Subcutaneous abdominal adipose tissue (tissue), 5 donors: ENCODE measurements around the gene RAP2B.
"Not testable (repeated sequence)": the region's sequence is repeated elsewhere in the genome, so short reads cannot be mapped to it uniquely, and the experiment has no call there.

ENCODE experiments used
- H3K27ac ChIP-seq: one replicate; pipeline ENCODE4 v1.7.0; 2013; ENCODE audit warnings: low read depth, mild to moderate bottlenecking, inconsistent platforms, low read length, moderate library complexity
- H3K27me3 ChIP-seq, 5 donors: one replicate each; pipeline ENCODE4 v1.7.0; 2013; ENCODE audit warnings: low read length in 5 of 5, inconsistent platforms in 1 of 5; ENCODE audit not compliant: control insufficient read depth in 5 of 5, insufficient read depth in 4 of 5
- H3K36me3 ChIP-seq, 5 donors: one replicate each; pipeline ENCODE4 v1.7.0; 2013; ENCODE audit warnings: low read length in 5 of 5; ENCODE audit not compliant: control insufficient read depth in 5 of 5, insufficient read depth in 5 of 5
- H3K4me1 ChIP-seq, 5 donors: one replicate each; pipeline ENCODE4 v1.7.0; 2013; ENCODE audit warnings: low read length in 5 of 5, mild to moderate bottlenecking in 3 of 5, moderate library complexity in 1 of 5; ENCODE audit not compliant: control insufficient read depth in 5 of 5, insufficient read depth in 5 of 5
- H3K4me3 ChIP-seq, 5 donors: one replicate each; pipeline ENCODE4 v1.7.0; 2013; ENCODE audit warnings: low read length in 5 of 5, low read depth in 1 of 5
- H3K9ac ChIP-seq, 5 donors: one replicate each; pipeline ENCODE4 v1.7.0; 2013; ENCODE audit warnings: low read length in 5 of 5, mild to moderate bottlenecking in 4 of 5, moderate library complexity in 3 of 5
- H3K9me3 ChIP-seq, 5 donors: one replicate each; pipeline ENCODE4 v1.7.0; 2013; ENCODE audit warnings: low read length in 5 of 5; ENCODE audit not compliant: control insufficient read depth in 5 of 5
- donor health status: healthy.
- donor health status: healthy.
- donor health status: healthy.
- donor health status: healthy.
- donor health status: healthy.

RAP2B gene

GRCh38 chr3:153161714-153162512, at the start of gene RAP2B:
RAP2B (plus strand) TSS chr3:153162226; CDS start chr3:153162694, 468 bp downstream.
- Histone ChIP-seq H3K4me1 (peaks cover 0 to 56% (median 50%) of the 10 kb centered on the region in 5 donors), H3K9ac (peak within 1 kb of the TSS; percentile 56 to 88 (median 79)), H3K27ac (peak within 1 kb of the TSS; percentile 90), H3K4me3 (peak within 1 kb of the TSS; percentile 75 to 99 (median 95)), H3K9me3 (no peaks in the 10 kb centered on the region), H3K36me3 (no peaks in the 10 kb centered on the region), H3K27me3 (no peaks in the 10 kb centered on the region)

- H3K4me1 ChIP-seq = no peaks in the 10 kb centered on the region
- no peak overlapping the region for H3K9ac ChIP-seq
- H3K27ac ChIP-seq = no peak overlapping the region
- H3K27me3 ChIP-seq = no peaks in the 10 kb centered on the region
- H3K9me3 ChIP-seq = no peaks in the 10 kb centered on the region
- H3K4me3 ChIP-seq = no peak overlapping the region
- no peaks in the 10 kb centered on the region for H3K36me3 ChIP-seq
Observed at GRCh38 chr3:153113541-153113940, 48.5 kb upstream of the RAP2B start.

GRCh38 chr3:153114270-153114669, 47.8 kb upstream of the RAP2B start:
- not testable (repeated sequence) for H3K27ac ChIP-seq, H3K9me3 ChIP-seq, H3K4me1 ChIP-seq, H3K36me3 ChIP-seq, H3K9ac ChIP-seq, H3K27me3 ChIP-seq, H3K4me3 ChIP-seq

- H3K9me3 ChIP-seq = no peaks in the 10 kb centered on the region
- no peak overlapping the region for H3K9ac ChIP-seq
- H3K4me3 ChIP-seq = no peak overlapping the region
- no peaks in the 10 kb centered on the region for H3K27me3 ChIP-seq
- no peaks in the 10 kb centered on the region for H3K4me1 ChIP-seq
- no peaks in the 10 kb centered on the region for H3K36me3 ChIP-seq
- H3K27ac ChIP-seq = no peak overlapping the region
Observed at GRCh38 chr3:153115326-153115725, 46.7 kb upstream of the RAP2B start.

GRCh38 chr3:153127788-153128187, 34.2 kb upstream of the RAP2B start:
- Histone ChIP-seq H3K27ac (no peak overlapping the region), H3K36me3 (no peaks in the 10 kb centered on the region), H3K27me3 (no peaks in the 10 kb centered on the region), H3K9me3 (peaks cover 0 to 4% (median 0%) of the 10 kb centered on the region in 5 donors), H3K9ac (no peak overlapping the region), H3K4me3 (no peak overlapping the region), H3K4me1 (no peaks in the 10 kb centered on the region)

- Histone ChIP-seq H3K4me3 (no peak overlapping the region), H3K9me3 (peaks cover 0 to 4% (median 0%) of the 10 kb centered on the region in 5 donors), H3K27ac (no peak overlapping the region), H3K36me3 (no peaks in the 10 kb centered on the region), H3K9ac (no peak overlapping the region), H3K4me1 (no peaks in the 10 kb centered on the region), H3K27me3 (no peaks in the 10 kb centered on the region)
Observed at GRCh38 chr3:153129426-153129825, 32.6 kb upstream of the RAP2B start.

GRCh38 chr3:153129866-153130265, 32.2 kb upstream of the RAP2B start:
- Histone ChIP-seq H3K4me3 (no peak overlapping the region), H3K4me1 (no peaks in the 10 kb centered on the region), H3K9ac (no peak overlapping the region), H3K9me3 (peaks cover 0 to 4% (median 0%) of the 10 kb centered on the region in 5 donors), H3K27me3 (no peaks in the 10 kb centered on the region), H3K27ac (no peak overlapping the region), H3K36me3 (no peaks in the 10 kb centered on the region)

- H3K4me1 ChIP-seq = no peaks in the 10 kb centered on the region
- H3K36me3 ChIP-seq = no peaks in the 10 kb centered on the region
- no peaks in the 10 kb centered on the region for H3K27me3 ChIP-seq
- no peak overlapping the region for H3K27ac ChIP-seq
- no peak overlapping the region for H3K4me3 ChIP-seq
- H3K9me3 ChIP-seq = peaks cover 0 to under 1% (median 0%) of the 10 kb centered on the region in 5 donors
- no peak overlapping the region for H3K9ac ChIP-seq
Observed at GRCh38 chr3:153130312-153130977, 31.6 kb upstream of the RAP2B start.

- H3K4me1 ChIP-seq = peaks cover 0 to 4% (median 0%) of the 10 kb centered on the region in 5 donors
- H3K4me3 ChIP-seq = no peak overlapping the region
- no peak overlapping the region for H3K9ac ChIP-seq
- no peaks in the 10 kb centered on the region for H3K9me3 ChIP-seq
- H3K27me3 ChIP-seq = no peaks in the 10 kb centered on the region
- H3K36me3 ChIP-seq = no peaks in the 10 kb centered on the region
- no peak overlapping the region for H3K27ac ChIP-seq
Observed at GRCh38 chr3:153137626-153138025, 24.4 kb upstream of the RAP2B start.
